Measurements from ENCODE around the gene NACC2. TPM values are rescaled to one million over a fixed set of nuclear protein-coding genes. Genes with fewer than 3 reads are reported as not detected.

Gene NACC2
- total RNA-seq, 6 experiments from 2014 or later: 10.9 to 25.8 (median 13.8) TPM

- H3K27me3 ChIP-seq: no peaks in the 10 kb centered on the region
- H3K4me1 ChIP-seq: peaks cover 0 to 45% (median 18%) of the 10 kb centered on the region in 4 donors
- TF ChIP-seq POLR2A (IDR thresholded peaks at IDR 0.05) (no peak), CTCF (IDR thresholded peaks at IDR 0.05) (no peak)
- H3K9me3 ChIP-seq: no peaks in the 10 kb centered on the region
- H3K36me3 ChIP-seq: no peaks in the 10 kb centered on the region
- no peak for ATAC-seq
- no peak for DNase-seq
- no peak overlapping the region for H3K4me3 ChIP-seq
- peak overlapping the region; percentile 52 to 73 (median 60) for H3K27ac ChIP-seq
- 84% methylated on average over 5 of the region's 21 CpGs for WGBS (ENCODE audit: insufficient coverage, low coverage, low lambda C conversion rate, missing lambda C conversion rate)
- intact Hi-C loops (cut with DNase I): no loop called here
Measured at GRCh38 chr9:136008693-136008997, 86.4 kb downstream of the NACC2 start.

- peak in 1 of 3 donors; percentile 54 for DNase-seq
Measured at GRCh38 chr9:136007934-136008692, 87.0 kb downstream of the NACC2 start.

GRCh38 chr9:136007276-136007933, 87.7 kb downstream of the NACC2 start:
- Histone ChIP-seq H3K27ac (peak overlapping the region; percentile 52 to 73 (median 60)), H3K9me3 (no peaks in the 10 kb centered on the region), H3K27me3 (no peaks in the 10 kb centered on the region), H3K36me3 (no peaks in the 10 kb centered on the region), H3K4me3 (no peak overlapping the region), H3K4me1 (peaks cover 0 to 37% (median 16%) of the 10 kb centered on the region in 4 donors)
- DNase-seq: no peak
- ATAC-seq: no peak
- intact Hi-C loops (cut with DNase I): no loop called here
- TF ChIP-seq POLR2A (IDR thresholded peaks at IDR 0.05) (no peak), CTCF (IDR thresholded peaks at IDR 0.05) (no peak)
- WGBS (ENCODE audit: insufficient coverage, low coverage, low lambda C conversion rate, missing lambda C conversion rate): 88% methylated on average over 26 of the region's 36 CpGs

More at GRCh38 chr9:136007934-136008692, 87.0 kb downstream of the NACC2 start:
- 52% methylated on average over 11 of the region's 24 CpGs for WGBS (ENCODE audit: insufficient coverage, low coverage, low lambda C conversion rate, missing lambda C conversion rate)
- peaks cover 0 to 44% (median 18%) of the 10 kb centered on the region in 4 donors for H3K4me1 ChIP-seq
- TF ChIP-seq CTCF (IDR thresholded peaks at IDR 0.05) (no peak), POLR2A (IDR thresholded peaks at IDR 0.05) (no peak)
- no peak overlapping the region for H3K4me3 ChIP-seq
- intact Hi-C loops (cut with DNase I): no loop called here
- peak; percentile 37 to 59 (median 40) for ATAC-seq
- H3K9me3 ChIP-seq: no peaks in the 10 kb centered on the region
- H3K27ac ChIP-seq: peak overlapping the region; percentile 52 to 73 (median 60)
- no peaks in the 10 kb centered on the region for H3K27me3 ChIP-seq
- H3K36me3 ChIP-seq: no peaks in the 10 kb centered on the region

- no peak overlapping the region for H3K27ac ChIP-seq
- H3K4me1 ChIP-seq: peaks cover 0 to 24% (median 12%) of the 10 kb centered on the region in 4 donors
- no peak overlapping the region for H3K4me3 ChIP-seq
Measured at GRCh38 chr9:136006169-136006568, 88.9 kb downstream of the NACC2 start.

More at GRCh38 chr9:136006169-136006568, 88.9 kb downstream of the NACC2 start:
- intact Hi-C loops (cut with DNase I): no loop called here
- WGBS (ENCODE audit: insufficient coverage, low coverage, low lambda C conversion rate, missing lambda C conversion rate): 80% methylated on average over 2 of the region's 7 CpGs
- DNase-seq: no peak
- TF ChIP-seq POLR2A (IDR thresholded peaks at IDR 0.05): no peak
- no peak for TF ChIP-seq CTCF (IDR thresholded peaks at IDR 0.05)
- ATAC-seq: no peak
- no peaks in the 10 kb centered on the region for H3K9me3 ChIP-seq
- H3K36me3 ChIP-seq: no peaks in the 10 kb centered on the region
- H3K27me3 ChIP-seq: no peaks in the 10 kb centered on the region

Data from right lobe of liver (tissue), 6 donors.